Thymus (tissue), 11 donors: ENCODE results near the gene PLXNB1. TPM values are rescaled to one million over a fixed set of nuclear protein-coding genes. Genes with fewer than 3 reads are reported as not detected.
A peak's percentile ranks its signal among the peaks of the same experiment; 100 is the strongest.

Source experiments
- DNase-seq, 9 donors: peaks; one replicate each; pipeline ENCODE4 v3.0.0-alpha.2; 2013; ENCODE audit warnings: low spot score in 9 of 9, low read depth in 6 of 9, missing footprints in 1 of 9
- H3K27ac ChIP-seq, 2 donors: one replicate each; pipeline ENCODE4 v1.5.1; 2013; ENCODE audit warnings: control low read depth in 1 of 2, low read depth in 1 of 2, low read length in 1 of 2, mild to moderate bottlenecking in 1 of 2, moderate library complexity in 1 of 2
- H3K27me3 ChIP-seq, 2 donors: one replicate each; pipeline ENCODE4 v1.5.1; 2013; ENCODE audit warnings: low read length in 1 of 2; ENCODE audit not compliant: control insufficient read depth in 2 of 2, insufficient read depth in 1 of 2
- H3K36me3 ChIP-seq, 2 donors: one replicate each; pipeline ENCODE4 v1.5.1; 2013; ENCODE audit warnings: low read length in 1 of 2, mild to moderate bottlenecking in 1 of 2, moderate library complexity in 1 of 2; ENCODE audit not compliant: control insufficient read depth in 2 of 2, insufficient read depth in 2 of 2
- H3K4me1 ChIP-seq, 2 donors: one replicate each; pipeline ENCODE4 v1.5.1; 2013; ENCODE audit warnings: low read length in 2 of 2; ENCODE audit not compliant: control insufficient read depth in 2 of 2, insufficient read depth in 2 of 2
- H3K4me3 ChIP-seq, 2 donors: one replicate each; pipeline ENCODE4 v1.5.1; 2013; ENCODE audit warnings: low read length in 2 of 2, control low read depth in 1 of 2, mild to moderate bottlenecking in 1 of 2
- H3K9me3 ChIP-seq, 2 donors: one replicate each; pipeline ENCODE4 v1.5.1; 2013; ENCODE audit warnings: low read length in 1 of 2, mild to moderate bottlenecking in 1 of 2; ENCODE audit not compliant: control insufficient read depth in 2 of 2, insufficient read depth in 1 of 2
- WGBS: extraction: QIAGEN DNeasy Blood & Tissue Kit; methylation state at CpG from one replicate; pipeline ENCODE4 v1.1.7; 2013; 5-methylcytosine and 5-hydroxymethylcytosine counted together
- polyA plus RNA-seq: library from polyadenylated mRNA; stranded (reverse); fragments of 200-250 nt; gene quantifications from one replicate; pipeline ENCODE4 v1.2.3, GENCODE V29; 2013
- total RNA-seq: library from RNA; stranded (reverse); fragments of 120-200 nt; gene quantifications from one replicate; pipeline ENCODE4 v1.2.4, GENCODE V29; 2013
- donor health status: healthy.

Gene PLXNB1
- total and polyA plus RNA-seq, 2 donors, result 7.7 to 112 TPM

DNA sequence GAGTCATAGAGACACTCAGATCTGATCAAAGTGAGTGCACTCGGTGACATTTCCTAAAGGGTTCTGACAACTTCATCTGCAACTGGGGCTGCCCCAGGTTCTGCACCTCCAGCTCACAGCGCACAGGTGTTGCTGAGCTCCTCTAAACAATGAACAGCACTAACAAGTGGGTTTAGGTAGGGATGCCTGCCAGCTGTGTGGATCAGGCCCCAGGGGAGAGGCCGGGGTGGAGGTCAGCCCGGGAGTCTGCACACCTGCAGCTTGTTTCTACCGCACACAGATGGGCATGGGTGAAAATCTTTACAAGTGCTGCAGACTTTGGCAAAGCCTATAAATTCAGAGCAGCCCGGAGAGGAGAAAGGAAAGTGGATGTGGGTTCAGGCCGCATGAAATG, 57.5 kb downstream of the PLXNB1 start:
- Histone ChIP-seq H3K27ac (no peak overlapping the region), H3K36me3 (no peaks in the 10 kb centered on the region), H3K27me3 (no peaks in the 10 kb centered on the region), H3K9me3 (no peaks in the 10 kb centered on the region), H3K4me1 (no peaks in the 10 kb centered on the region), H3K4me3 (no peak overlapping the region)
- WGBS, result 74% methylated on average over 7 of the region's 7 CpGs
- peak in 1 of 9 donors; percentile 6 for DNase-seq

DNA sequence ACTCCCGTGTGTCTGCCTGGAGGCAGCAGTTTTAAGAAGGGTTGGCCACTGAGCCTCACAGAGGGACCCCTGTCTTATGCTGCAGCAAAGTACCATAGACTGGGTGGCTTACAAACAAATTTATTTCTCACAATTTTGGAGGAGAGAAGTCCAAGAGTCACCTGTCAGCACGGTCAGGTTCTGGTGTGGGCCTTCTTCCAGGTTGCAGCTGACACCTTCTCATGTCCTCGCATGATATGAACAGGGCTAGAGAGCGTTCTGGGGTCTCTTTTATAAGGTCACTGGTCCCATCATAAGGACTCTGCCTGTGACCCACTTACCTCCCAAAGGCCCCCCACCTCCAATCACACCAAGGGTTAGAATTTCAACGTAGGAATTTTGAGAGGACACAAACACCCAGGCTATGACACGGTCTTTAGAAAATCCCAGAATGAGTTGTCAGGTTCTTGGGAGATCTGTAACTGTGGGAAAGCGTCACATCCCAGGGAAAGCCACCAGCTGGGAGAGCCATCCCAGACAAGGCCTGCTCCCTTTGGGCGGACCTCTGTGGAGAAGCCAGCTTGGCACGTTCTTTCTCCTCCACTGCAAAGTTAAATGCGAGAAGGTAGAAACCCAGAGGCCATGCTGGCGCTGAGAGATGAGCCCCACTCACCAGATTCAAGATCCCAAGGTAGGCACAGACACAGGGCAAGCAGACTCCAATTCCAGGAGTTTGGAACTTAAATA, 58.1 kb downstream of the PLXNB1 start, which contains the start of gene FBXW12:
Gene FBXW12, plus strand, starts transcription at position 569 of the 726 bp plus-strand sequence. CDS start 549 bp downstream, outside the sequence.
- DNase-seq, result no peak
- Histone ChIP-seq H3K9me3 (no peaks in the 10 kb centered on the region), H3K4me1 (no peaks in the 10 kb centered on the region), H3K27me3 (no peaks in the 10 kb centered on the region), H3K4me3 (no peak within 1 kb of the TSS), H3K27ac (no peak within 1 kb of the TSS), H3K36me3 (no peaks in the 10 kb centered on the region)
- 98% methylated on average over 11 of the region's 11 CpGs for WGBS

DNA sequence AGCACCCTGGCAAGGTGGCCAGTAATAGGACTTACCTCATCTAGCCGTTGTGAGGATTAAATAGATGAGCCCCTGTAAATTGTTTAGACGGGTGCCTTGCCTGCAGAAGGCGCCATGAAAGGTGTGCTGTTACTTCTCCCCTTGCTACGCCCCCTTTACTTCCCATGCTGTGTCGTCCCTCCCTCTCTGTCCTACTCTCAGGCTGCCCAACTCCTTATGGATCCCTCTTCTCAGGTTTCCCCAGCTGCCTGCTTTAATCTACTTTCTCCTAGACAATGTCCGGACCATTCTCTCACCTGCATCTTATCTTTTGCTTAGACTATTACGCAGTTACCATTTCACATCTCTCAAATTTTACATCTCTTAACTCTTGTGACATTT, 59.6 kb downstream of the PLXNB1 start:
- 96% methylated on average over 7 of the region's 7 CpGs for WGBS
- no peaks in the 10 kb centered on the region for H3K9me3 ChIP-seq
- no peaks in the 10 kb centered on the region for H3K27me3 ChIP-seq
- H3K4me1 ChIP-seq, result no peaks in the 10 kb centered on the region
- DNase-seq, result no peak
- H3K4me3 ChIP-seq, result no peak overlapping the region
- H3K36me3 ChIP-seq, result no peaks in the 10 kb centered on the region
- no peak overlapping the region for H3K27ac ChIP-seq

DNA sequence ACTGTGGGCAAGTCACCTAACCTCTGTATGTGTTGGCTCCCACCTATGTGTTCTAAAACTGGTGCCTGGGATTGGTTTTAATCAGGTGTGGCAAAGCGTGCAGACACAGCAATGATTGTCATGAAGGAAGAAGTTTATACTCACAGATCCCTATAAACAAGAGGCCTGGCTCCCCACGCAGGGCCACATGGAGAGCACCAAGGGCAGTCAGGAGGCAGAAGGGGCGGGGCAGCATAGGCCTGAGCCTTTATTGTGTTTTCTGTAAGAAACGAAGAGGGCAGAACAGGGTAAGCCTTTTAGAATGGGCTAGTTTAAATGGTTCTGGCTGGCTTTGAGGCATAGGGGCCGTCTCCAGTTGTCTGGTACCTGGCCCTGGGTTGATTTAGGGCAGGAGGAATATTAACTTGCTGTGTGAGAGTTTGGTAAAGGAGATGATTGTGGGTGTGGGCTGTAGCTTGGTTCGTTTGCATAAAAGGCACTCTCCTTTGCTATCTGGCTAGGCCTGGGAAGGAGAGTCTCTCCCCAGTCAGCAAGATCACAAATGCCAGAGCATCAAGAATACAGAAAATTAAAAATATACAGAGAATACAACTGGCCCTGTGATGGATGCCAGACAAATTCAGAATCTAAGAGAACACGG, 60.1 kb downstream of the PLXNB1 start:
- no peaks in the 10 kb centered on the region for H3K27me3 ChIP-seq
- H3K9me3 ChIP-seq, result no peaks in the 10 kb centered on the region
- no peaks in the 10 kb centered on the region for H3K36me3 ChIP-seq
- H3K4me1 ChIP-seq, result no peaks in the 10 kb centered on the region
- no peak overlapping the region for H3K27ac ChIP-seq
- 94% methylated on average over 7 of the region's 7 CpGs for WGBS
- DNase-seq, result no peak
- H3K4me3 ChIP-seq, result no peak overlapping the region

DNA sequence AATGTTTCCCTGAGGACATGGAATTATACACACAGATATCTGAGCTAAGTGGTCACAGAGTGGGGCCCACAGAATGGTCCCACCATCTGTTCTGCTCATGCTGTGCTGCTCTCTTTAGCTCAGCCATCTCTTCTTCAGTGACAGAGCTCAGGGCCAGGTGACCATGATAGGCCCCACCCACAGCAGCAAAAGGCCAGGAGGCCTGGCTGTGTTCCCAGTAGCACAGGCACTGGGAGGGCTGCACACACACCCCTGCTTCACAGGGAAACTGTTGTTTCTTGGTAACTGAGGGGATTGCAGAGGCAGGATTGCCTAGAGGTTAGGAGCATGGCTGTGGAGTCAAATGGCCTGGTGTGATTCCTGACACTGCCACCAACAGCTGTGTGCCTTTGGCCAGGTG, 62.7 kb downstream of the PLXNB1 start:
- Histone ChIP-seq H3K27ac (no peak overlapping the region), H3K27me3 (no peaks in the 10 kb centered on the region), H3K9me3 (no peaks in the 10 kb centered on the region), H3K4me1 (no peaks in the 10 kb centered on the region), H3K36me3 (no peaks in the 10 kb centered on the region), H3K4me3 (no peak overlapping the region)
- no peak for DNase-seq

DNA sequence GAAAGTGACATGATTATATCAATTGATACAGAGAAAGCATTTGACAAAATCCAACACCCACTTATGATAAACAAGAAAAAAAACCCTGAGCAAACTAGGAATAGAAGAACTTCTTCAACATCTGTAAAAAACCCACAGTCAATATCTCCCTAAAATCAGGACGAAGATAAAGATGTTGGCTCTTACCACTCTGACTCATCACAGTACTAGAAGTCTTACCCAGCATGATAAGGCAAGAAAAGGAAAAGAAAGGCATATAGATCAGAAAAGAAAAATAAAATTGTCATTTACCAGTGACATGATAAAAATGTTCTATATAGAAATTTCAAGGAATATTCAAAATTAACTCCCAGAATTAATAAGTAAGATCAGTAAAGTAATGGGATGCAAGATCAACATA, 65.0 kb downstream of the PLXNB1 start:
- no peak overlapping the region for H3K4me3 ChIP-seq
- 95% methylated on average over 1 of the region's 1 CpG for WGBS
- H3K9me3 ChIP-seq, result no peaks in the 10 kb centered on the region
- DNase-seq, result no peak
- no peaks in the 10 kb centered on the region for H3K27me3 ChIP-seq
- no peaks in the 10 kb centered on the region for H3K4me1 ChIP-seq
- H3K27ac ChIP-seq, result no peak overlapping the region
- H3K36me3 ChIP-seq, result no peaks in the 10 kb centered on the region

DNA sequence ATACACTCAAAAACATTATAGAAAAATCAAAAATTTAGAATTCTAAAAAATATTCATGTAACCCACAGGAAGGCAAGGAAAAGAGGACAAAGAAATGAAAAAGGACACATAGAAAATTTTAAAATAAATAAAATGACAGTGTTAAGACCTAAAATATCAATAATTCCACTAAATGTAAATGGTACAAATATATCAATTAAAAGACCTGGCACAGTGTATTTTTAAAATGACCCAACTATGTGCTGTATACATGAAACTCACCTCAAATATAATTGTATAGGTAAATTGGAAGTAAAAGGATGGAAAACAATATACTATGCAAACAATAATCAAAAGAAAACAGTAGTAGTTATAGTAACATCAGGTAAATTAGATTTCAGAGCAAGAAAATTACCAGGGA, 68.0 kb downstream of the PLXNB1 start:
- peaks cover 0 to 2% of the 10 kb centered on the region in 2 donors for H3K27me3 ChIP-seq
- H3K9me3 ChIP-seq, result peaks cover 0 to 13% of the 10 kb centered on the region in 2 donors
- H3K27ac ChIP-seq, result no peak overlapping the region
- no peaks in the 10 kb centered on the region for H3K4me1 ChIP-seq
- H3K4me3 ChIP-seq, result no peak overlapping the region
- no peak for DNase-seq
- H3K36me3 ChIP-seq, result no peaks in the 10 kb centered on the region

DNA sequence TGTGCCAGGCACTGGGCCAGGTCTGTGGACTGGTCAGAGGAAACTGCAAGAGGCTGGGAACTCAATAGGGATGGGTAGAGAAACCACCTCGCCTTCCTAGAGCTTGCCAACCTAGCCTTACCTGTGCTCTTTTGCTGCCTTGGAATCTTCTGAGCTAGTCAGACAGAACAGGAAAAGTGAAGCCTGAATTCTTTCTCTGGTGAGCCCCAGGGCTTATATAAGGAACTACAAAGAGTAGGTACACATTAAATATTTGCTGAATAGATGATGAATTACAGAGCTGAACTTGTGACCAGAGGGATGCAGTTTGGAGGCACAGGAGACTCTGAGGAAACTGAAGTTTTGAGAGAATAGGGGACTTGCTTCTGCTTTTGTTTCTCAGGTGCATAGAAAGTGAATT, 73.5 kb downstream of the PLXNB1 start:
- H3K4me3 ChIP-seq, result no peak overlapping the region
- no peak for DNase-seq
- no peak overlapping the region for H3K27ac ChIP-seq

DNA sequence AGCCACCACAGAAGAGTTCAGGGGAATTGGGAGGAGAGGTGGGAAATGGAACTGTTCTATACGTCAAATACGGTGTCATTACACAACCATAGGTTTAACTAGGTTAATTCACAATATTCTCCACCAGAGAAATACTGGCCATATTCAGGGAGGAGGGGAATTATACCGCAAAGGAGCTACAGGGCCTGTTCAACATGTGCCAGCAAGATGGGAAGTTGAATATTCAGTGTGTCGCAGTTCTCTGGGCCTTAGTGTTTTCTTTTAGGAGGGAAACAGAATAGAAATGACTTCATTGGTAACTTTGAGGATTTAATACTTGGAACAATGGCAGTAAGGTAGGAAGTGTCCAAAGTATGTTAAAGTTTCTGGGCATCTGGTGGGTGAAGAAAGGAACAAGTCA, 75.9 kb downstream of the PLXNB1 start:
- Histone ChIP-seq H3K36me3 (no peaks in the 10 kb centered on the region), H3K4me1 (no peaks in the 10 kb centered on the region), H3K4me3 (no peak overlapping the region), H3K27ac (no peak overlapping the region), H3K9me3 (peaks cover 0 to 13% of the 10 kb centered on the region in 2 donors), H3K27me3 (peaks cover 0 to 6% of the 10 kb centered on the region in 2 donors)
- DNase-seq, result no peak
- 96% methylated on average over 4 of the region's 4 CpGs for WGBS

More for the DNA sequence above, 73.5 kb downstream of the PLXNB1 start:
- peaks cover 0 to 13% of the 10 kb centered on the region in 2 donors for H3K9me3 ChIP-seq
- 88% methylated on average over 1 of the region's 1 CpG for WGBS
- H3K36me3 ChIP-seq, result no peaks in the 10 kb centered on the region
- no peaks in the 10 kb centered on the region for H3K4me1 ChIP-seq
- H3K27me3 ChIP-seq, result peaks cover 0 to 2% of the 10 kb centered on the region in 2 donors
